Measurements from ENCODE around the gene NEURL4.

DNA sequence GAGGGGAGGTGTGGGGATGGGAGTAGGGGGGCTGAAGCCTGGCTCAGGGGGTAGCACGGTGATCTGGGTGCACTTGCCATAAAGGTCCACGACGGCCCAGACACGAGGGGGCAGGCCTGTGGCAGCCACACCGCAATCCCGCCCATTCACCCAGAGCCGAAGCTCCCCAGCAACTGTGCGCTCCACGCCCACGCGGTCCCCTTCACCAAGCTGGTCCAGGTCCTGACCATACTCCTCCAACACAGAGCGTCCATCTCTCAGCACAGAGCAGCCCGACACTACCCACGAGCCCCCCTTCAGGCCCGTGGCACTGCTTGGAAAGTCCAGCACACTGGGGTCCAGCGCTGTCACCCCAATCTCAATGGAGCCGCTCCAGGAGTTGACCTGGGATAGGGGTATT, 1.6 kb downstream of the NEURL4 start:
- TF ChIP-seq POLR2AphosphoS5 (IDR thresholded peaks at IDR 0.05) (no peak), CTCF (IDR thresholded peaks at IDR 0.05) (no peak), POLR2A (IDR thresholded peaks at IDR 0.05) (no peak)

Measured in stomach (tissue), 4 donors.